HepG2 (cell line): Measurements from ENCODE around the gene AQP5. TPM values are rescaled to one million over a fixed set of nuclear protein-coding genes. Genes with fewer than 3 reads are reported as not detected.
A peak's percentile ranks its signal among the peaks of the same experiment; 100 is the strongest.

Source experiments
- AHR ChIP-seq: IDR thresholded peaks from 2 replicates; pipeline ENCODE4 v1.6.1; 2018; ENCODE audit warnings: missing genetic modification reagents, missing compliant biosample characterization
- CBX1 ChIP-seq: IDR thresholded peaks from one replicate; pipeline ENCODE4 v1.6.1; 2016; ENCODE audit warnings: antibody characterized with exemption, low read depth
- FOXK2 ChIP-seq: fragments of 450-650 bp; IDR thresholded peaks from 2 replicates; pipeline ENCODE4 v1.6.1; 2016
- IKZF5 ChIP-seq: IDR thresholded peaks from 2 replicates; pipeline ENCODE4 v1.6.1; 2018; ENCODE audit warnings: missing genetic modification reagents, mild to moderate bottlenecking, missing compliant biosample characterization
- SMARCC2 ChIP-seq: fragments of 450-650 bp; IDR thresholded peaks from 2 replicates; pipeline ENCODE4 v1.6.1; 2017; ENCODE audit warnings: antibody characterized with exemption, mild to moderate bottlenecking
- ZFX ChIP-seq: sonication (generic); formaldehyde crosslinking; IDR thresholded peaks from 2 replicates; pipeline ENCODE4 v1.4.0; 2020; ENCODE audit warnings: mild to moderate bottlenecking, low read depth, missing genetic modification reagents, moderate library complexity
- ZNF230 ChIP-seq: sonication (generic); formaldehyde crosslinking; IDR thresholded peaks from 2 replicates; pipeline ENCODE4 v1.4.0; 2020; ENCODE audit warnings: mild to moderate bottlenecking, missing genetic modification reagents
- ZNF503 ChIP-seq: sonication (generic); formaldehyde crosslinking; IDR thresholded peaks from 2 replicates; pipeline ENCODE4 v1.4.0; 2020; ENCODE audit warnings: missing genetic modification reagents
- ZNF691 ChIP-seq: sonication (generic); formaldehyde crosslinking; IDR thresholded peaks from 2 replicates; pipeline ENCODE4 v1.4.0; 2020; ENCODE audit warnings: missing genetic modification reagents, low read depth, mild to moderate bottlenecking, borderline replicate concordance
- polyA plus RNA-seq, 8 experiments: library from polyadenylated mRNA; depleted of rRNA in 3 of 8; stranded (reverse) in 7 of 8; unstranded in 1 of 8; fragments of >200 nt; fragmentation: Illumina TruSeq in 4 of 8; extraction: Trizol in 4 of 8; gene quantifications; 2 replicates each; pipeline versions ENCODE4 v1.2.1 to v1.2.3, GENCODE V29; 2011 to 2016; ENCODE audit warnings: low read depth in 4 of 8, missing spikeins in 1 of 8, mixed read lengths in 1 of 8; ENCODE audit not compliant: insufficient read depth in 1 of 8
- total RNA-seq, 5 experiments: library from RNA; depleted of rRNA; stranded (reverse); fragments of >200 nt; fragmentation: Illumina TruSeq; extraction: Trizol; gene quantifications; 2 replicates each; pipeline ENCODE4 v1.2.3, GENCODE V29; 2016; ENCODE audit warnings: low read depth in 1 of 5
- TF ChIP-seq, protein P1 (sequence below): IDR thresholded peaks from 2 replicates; pipeline ENCODE4 v1.6.1; 2016; ENCODE audit warnings: low read depth, missing genetic modification reagents, missing compliant biosample characterization

AQP5 gene
- total and polyA plus RNA-seq, 2 of the 13 experiments (the other 11 are each of a cell fraction or from before 2014, with no cell fraction given), result not detected

DNA sequence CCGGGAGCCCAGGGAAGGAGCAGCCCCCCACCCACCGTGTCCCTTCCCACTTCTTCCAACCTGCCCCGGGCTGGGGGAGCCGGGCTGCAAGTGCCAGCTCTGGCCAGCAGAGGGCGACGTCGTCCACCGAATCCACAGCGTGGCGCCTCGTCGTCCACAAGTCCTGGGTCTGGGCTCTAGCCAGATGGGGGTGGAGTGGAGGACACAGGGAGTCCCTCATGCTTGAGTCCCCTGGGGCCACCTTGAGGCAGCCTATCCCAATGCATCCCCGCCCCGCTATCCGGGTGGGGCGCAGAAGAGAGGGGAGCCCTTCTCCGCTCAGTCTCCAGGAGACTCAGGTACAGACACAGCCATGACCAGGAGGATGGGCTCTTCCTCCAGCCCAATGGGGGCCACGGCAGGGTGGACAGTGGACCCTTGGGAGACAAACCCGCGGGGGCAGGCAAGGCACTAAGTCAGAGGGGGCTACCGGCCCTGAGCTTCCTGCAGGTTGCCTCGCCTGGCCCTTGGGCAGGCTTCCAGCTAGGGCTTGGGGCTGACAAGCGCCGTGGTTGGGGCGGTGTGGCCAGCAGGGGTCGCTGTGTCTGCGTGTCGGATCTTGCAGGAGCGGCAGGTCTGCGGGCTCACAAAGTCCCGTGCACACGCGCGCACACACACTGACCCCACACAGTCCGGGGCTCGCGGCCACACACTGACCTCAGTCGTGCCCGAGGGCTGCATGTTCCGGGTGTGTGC lies 5.5 kb downstream of the AQP5 start (continued):
- TF ChIP-seq, protein P1, sequence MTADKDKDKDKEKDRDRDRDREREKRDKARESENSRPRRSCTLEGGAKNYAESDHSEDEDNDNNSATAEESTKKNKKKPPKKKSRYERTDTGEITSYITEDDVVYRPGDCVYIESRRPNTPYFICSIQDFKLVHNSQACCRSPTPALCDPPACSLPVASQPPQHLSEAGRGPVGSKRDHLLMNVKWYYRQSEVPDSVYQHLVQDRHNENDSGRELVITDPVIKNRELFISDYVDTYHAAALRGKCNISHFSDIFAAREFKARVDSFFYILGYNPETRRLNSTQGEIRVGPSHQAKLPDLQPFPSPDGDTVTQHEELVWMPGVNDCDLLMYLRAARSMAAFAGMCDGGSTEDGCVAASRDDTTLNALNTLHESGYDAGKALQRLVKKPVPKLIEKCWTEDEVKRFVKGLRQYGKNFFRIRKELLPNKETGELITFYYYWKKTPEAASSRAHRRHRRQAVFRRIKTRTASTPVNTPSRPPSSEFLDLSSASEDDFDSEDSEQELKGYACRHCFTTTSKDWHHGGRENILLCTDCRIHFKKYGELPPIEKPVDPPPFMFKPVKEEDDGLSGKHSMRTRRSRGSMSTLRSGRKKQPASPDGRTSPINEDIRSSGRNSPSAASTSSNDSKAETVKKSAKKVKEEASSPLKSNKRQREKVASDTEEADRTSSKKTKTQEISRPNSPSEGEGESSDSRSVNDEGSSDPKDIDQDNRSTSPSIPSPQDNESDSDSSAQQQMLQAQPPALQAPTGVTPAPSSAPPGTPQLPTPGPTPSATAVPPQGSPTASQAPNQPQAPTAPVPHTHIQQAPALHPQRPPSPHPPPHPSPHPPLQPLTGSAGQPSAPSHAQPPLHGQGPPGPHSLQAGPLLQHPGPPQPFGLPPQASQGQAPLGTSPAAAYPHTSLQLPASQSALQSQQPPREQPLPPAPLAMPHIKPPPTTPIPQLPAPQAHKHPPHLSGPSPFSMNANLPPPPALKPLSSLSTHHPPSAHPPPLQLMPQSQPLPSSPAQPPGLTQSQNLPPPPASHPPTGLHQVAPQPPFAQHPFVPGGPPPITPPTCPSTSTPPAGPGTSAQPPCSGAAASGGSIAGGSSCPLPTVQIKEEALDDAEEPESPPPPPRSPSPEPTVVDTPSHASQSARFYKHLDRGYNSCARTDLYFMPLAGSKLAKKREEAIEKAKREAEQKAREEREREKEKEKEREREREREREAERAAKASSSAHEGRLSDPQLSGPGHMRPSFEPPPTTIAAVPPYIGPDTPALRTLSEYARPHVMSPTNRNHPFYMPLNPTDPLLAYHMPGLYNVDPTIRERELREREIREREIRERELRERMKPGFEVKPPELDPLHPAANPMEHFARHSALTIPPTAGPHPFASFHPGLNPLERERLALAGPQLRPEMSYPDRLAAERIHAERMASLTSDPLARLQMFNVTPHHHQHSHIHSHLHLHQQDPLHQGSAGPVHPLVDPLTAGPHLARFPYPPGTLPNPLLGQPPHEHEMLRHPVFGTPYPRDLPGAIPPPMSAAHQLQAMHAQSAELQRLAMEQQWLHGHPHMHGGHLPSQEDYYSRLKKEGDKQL (CRISPR knock-in tag), result no peak; the same call in 1 of the 2 replicates
- TF ChIP-seq IKZF5 (CRISPR knock-in tag) (0 out of 2 replicates have a peak, but pooled peaks have one; percentile 24), SMARCC2 (no peak), AHR (CRISPR knock-in tag) (no peak; the same call in 1 of the 2 replicates), FOXK2 (no peak), ZFX (peak; percentile 42; the same call in 1 of the 2 replicates), ZNF691 (CRISPR knock-in tag) (no peak), ZNF230 (CRISPR knock-in tag) (no peak), CBX1 (no peak), ZNF503 (CRISPR knock-in tag) (no peak)
